SU-DHL-6 (cell line): ENCODE measurements around the gene UHRF1.

ENCODE experiments used
- CTCF ChIP-seq: fragments of 200-600 bp; sonication (generic); IDR thresholded peaks from one replicate; pipeline ENCODE4 v1.5.1; 2017; ENCODE audit warnings: antibody characterized with exemption, mild to moderate bottlenecking, low read length, moderate library complexity; ENCODE audit not compliant: insufficient read depth, poor library complexity, severe bottlenecking
- EZH2phosphoT487 ChIP-seq: fragments of 200-600 bp; sonication (generic), shearing (Covaris generic); conservative IDR thresholded peaks from 2 replicates; pipeline ENCODE4 v1.6.1; 2018; ENCODE audit warnings: mild to moderate bottlenecking, antibody characterized with exemption, low read length, moderate library complexity, mixed read lengths

GRCh38 chr19:4891066-4891465, 18.2 kb upstream of the UHRF1 start:
- TF ChIP-seq CTCF: no peak
- no peak for TF ChIP-seq EZH2phosphoT487
